Transverse colon (tissue), 4 donors: Measurements from ENCODE around the gene NCOR1.

Source experiments
- EP300 ChIP-seq: sonication (generic); formaldehyde crosslinking; IDR thresholded peaks from one replicate; pipeline ENCODE4 v1.6.1; 2017; ENCODE audit warnings: antibody characterized with exemption, low read depth
- POLR2A ChIP-seq: fragments of 450-650 bp; IDR thresholded peaks from one replicate; pipeline ENCODE4 v1.6.1; 2016; ENCODE audit warnings: antibody characterized with exemption, mild to moderate bottlenecking, moderate library complexity
- POLR2AphosphoS5 ChIP-seq, 3 donors: sonication (generic); formaldehyde crosslinking; IDR thresholded peaks; one replicate each; pipeline ENCODE4 v1.6.1; 2016; ENCODE audit warnings: antibody characterized with exemption in 3 of 3
- TF ChIP-seq, protein P1 (sequence below), 5 experiments: fragments of 200-600 bp in 3 of 5; fragments of 450-650 bp in 2 of 5; sonication (generic) in 3 of 5; IDR thresholded peaks; 1 replicate in 2 of 5; 2 replicates in 3 of 5; pipeline ENCODE4 v1.5.1; 2016 to 2017; ENCODE audit warnings: antibody characterized with exemption in 5 of 5, inconsistent platforms in 3 of 5, mild to moderate bottlenecking in 2 of 5, moderate library complexity in 1 of 5

DNA sequence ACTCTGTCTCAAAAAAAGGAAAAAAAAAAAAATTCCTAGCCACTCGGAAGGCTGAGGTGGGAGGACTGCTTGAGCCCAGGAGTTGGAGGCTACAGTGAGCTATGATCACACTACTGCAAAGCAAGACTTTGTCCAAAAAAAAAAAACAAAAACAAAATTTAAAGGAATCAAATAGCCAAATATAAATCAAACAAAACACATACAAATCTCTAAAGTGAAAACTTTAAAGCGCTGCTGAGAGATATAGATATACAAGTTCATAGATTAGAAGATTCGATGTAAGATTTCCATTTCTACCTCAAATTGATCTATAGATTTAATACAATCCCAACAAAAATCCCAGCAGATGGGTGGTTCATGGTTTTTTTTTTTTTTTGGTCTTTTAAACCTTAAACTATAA is 132.1 kb downstream of the NCOR1 start:
- TF ChIP-seq POLR2AphosphoS5 (IDR thresholded peaks at IDR 0.05), result no peak
- TF ChIP-seq, protein P1, sequence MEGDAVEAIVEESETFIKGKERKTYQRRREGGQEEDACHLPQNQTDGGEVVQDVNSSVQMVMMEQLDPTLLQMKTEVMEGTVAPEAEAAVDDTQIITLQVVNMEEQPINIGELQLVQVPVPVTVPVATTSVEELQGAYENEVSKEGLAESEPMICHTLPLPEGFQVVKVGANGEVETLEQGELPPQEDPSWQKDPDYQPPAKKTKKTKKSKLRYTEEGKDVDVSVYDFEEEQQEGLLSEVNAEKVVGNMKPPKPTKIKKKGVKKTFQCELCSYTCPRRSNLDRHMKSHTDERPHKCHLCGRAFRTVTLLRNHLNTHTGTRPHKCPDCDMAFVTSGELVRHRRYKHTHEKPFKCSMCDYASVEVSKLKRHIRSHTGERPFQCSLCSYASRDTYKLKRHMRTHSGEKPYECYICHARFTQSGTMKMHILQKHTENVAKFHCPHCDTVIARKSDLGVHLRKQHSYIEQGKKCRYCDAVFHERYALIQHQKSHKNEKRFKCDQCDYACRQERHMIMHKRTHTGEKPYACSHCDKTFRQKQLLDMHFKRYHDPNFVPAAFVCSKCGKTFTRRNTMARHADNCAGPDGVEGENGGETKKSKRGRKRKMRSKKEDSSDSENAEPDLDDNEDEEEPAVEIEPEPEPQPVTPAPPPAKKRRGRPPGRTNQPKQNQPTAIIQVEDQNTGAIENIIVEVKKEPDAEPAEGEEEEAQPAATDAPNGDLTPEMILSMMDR (IDR thresholded peaks at IDR 0.05), result no peak
- no peak for TF ChIP-seq POLR2A
- TF ChIP-seq EP300, result no peak
